Measurements from ENCODE around the gene KCNE4.

- TF ChIP-seq CTCF (IDR thresholded peaks at IDR 0.05) (no peak), POLR2A (IDR thresholded peaks at IDR 0.05) (no peak)
These were observed 30.7 kb downstream of the KCNE4 start for GRCh38 chr2:223082706-223083105.
